K562 (cell line): ENCODE data around the gene NME4. TPM values are rescaled to one million over a fixed set of nuclear protein-coding genes. Genes with fewer than 3 reads are reported as not detected.

Experiments
- ARID1B ChIP-seq: fragments of 450-650 bp; IDR thresholded peaks from 2 replicates; pipeline ENCODE4 v1.6.1; 2016; ENCODE audit warnings: antibody characterized with exemption, mild to moderate bottlenecking, inconsistent platforms
- CREM ChIP-seq: IDR thresholded peaks from 2 replicates; pipeline ENCODE4 v1.6.1; 2014; ENCODE audit warnings: antibody characterized with exemption, low read depth
- CTCF ChIP-seq, 3 experiments: IDR thresholded peaks in 2 of 3; conservative IDR thresholded peaks in 1 of 3; 2 replicates each; pipeline ENCODE4 v1.5.1; 2011 to 2012; ENCODE audit warnings: low read length in 3 of 3, mild to moderate bottlenecking in 3 of 3, control low read depth in 2 of 3, improper control_type of control experiment in 1 of 3, inconsistent platforms in 1 of 3, low read depth in 1 of 3, mixed read lengths in 1 of 3, moderate library complexity in 1 of 3; ENCODE audit not compliant: insufficient read depth in 2 of 3
- CTCFL ChIP-seq: IDR thresholded peaks from 2 replicates; pipeline ENCODE4 v1.6.1; 2011; ENCODE audit warnings: borderline replicate concordance, low read depth, mild to moderate bottlenecking, moderate library complexity, low read length; ENCODE audit not compliant: insufficient read depth, poor library complexity, severe bottlenecking
- KAT7 ChIP-seq: sonication (generic); formaldehyde crosslinking; IDR thresholded peaks from 2 replicates; pipeline ENCODE4 v1.8.0; 2022; ENCODE audit warnings: missing genetic modification reagents, mild to moderate bottlenecking, borderline replicate concordance
- MAFF ChIP-seq: IDR thresholded peaks from 2 replicates; pipeline ENCODE4 v1.6.1; 2012; ENCODE audit warnings: low read length, improper control_type of control experiment
- MAZ ChIP-seq, 2 experiments: fragments of 450-650 bp in 1 of 2; sonication (generic) in 1 of 2; formaldehyde crosslinking; IDR thresholded peaks in 1 of 2; conservative IDR thresholded peaks in 1 of 2; 2 replicates each; pipeline versions ENCODE4 v1.4.0 to v1.5.0; 2020; ENCODE audit warnings: mild to moderate bottlenecking in 1 of 2, missing genetic modification reagents in 1 of 2
- MEF2A ChIP-seq: IDR thresholded peaks from 2 replicates; pipeline ENCODE4 v1.6.1; 2011; ENCODE audit warnings: low read depth, mild to moderate bottlenecking, low read length, moderate library complexity; ENCODE audit not compliant: control insufficient read depth
- MYNN ChIP-seq, 2 experiments: sonication (generic); formaldehyde crosslinking in 1 of 2; IDR thresholded peaks; 2 replicates each; pipeline versions ENCODE4 v1.5.0 to v1.6.1; 2016 to 2020; ENCODE audit warnings: antibody characterized with exemption in 1 of 2, missing genetic modification reagents in 1 of 2
- PHB2 ChIP-seq: fragments of 450-650 bp; IDR thresholded peaks from 2 replicates; pipeline ENCODE4 v1.6.1; 2017; ENCODE audit warnings: low read depth
- SIX5 ChIP-seq, 2 experiments: IDR thresholded peaks; 2 replicates each; pipeline ENCODE4 v1.6.1; 2011; ENCODE audit warnings: low read length in 2 of 2, borderline replicate concordance in 1 of 2, low read depth in 1 of 2, mild to moderate bottlenecking in 1 of 2, moderate library complexity in 1 of 2; ENCODE audit not compliant: insufficient read depth in 1 of 2
- SMC3 ChIP-seq: conservative IDR thresholded peaks from 2 replicates; pipeline ENCODE4 v1.6.1; 2011; ENCODE audit warnings: low read depth, low read length, improper control_type of control experiment; ENCODE audit not compliant: insufficient read depth
- TCF3 ChIP-seq: sonication (generic); formaldehyde crosslinking; IDR thresholded peaks from 2 replicates; pipeline ENCODE4 v1.4.0; 2020; ENCODE audit warnings: mild to moderate bottlenecking, missing genetic modification reagents
- TEAD4 ChIP-seq, 2 experiments: sonication (generic) in 1 of 2; formaldehyde crosslinking in 1 of 2; IDR thresholded peaks; 2 replicates each; pipeline versions ENCODE4 v1.6.1 to v1.8.0; 2012 to 2022; ENCODE audit warnings: borderline replicate concordance in 1 of 2, inconsistent platforms in 1 of 2, low read length in 1 of 2, mild to moderate bottlenecking in 1 of 2, missing genetic modification reagents in 1 of 2
- ZFX ChIP-seq: sonication (generic); formaldehyde crosslinking; IDR thresholded peaks from 2 replicates; pipeline ENCODE4 v1.8.0; 2022; ENCODE audit warnings: mild to moderate bottlenecking, missing genetic modification reagents, moderate library complexity
- polyA plus RNA-seq, 8 experiments: library from polyadenylated mRNA; depleted of rRNA in 4 of 8; stranded (reverse) in 5 of 8; unstranded in 3 of 8; fragments of >200 nt; fragmentation: Nextera tagmentation in 2 of 8; fragmentation: Illumina TruSeq in 1 of 8; extraction: Ambion mirVana in 2 of 8; extraction: Trizol in 1 of 8; gene quantifications; 2 replicates each; pipeline versions ENCODE4 v1.2.1 to v1.2.3, GENCODE V29; 2011 to 2014; ENCODE audit warnings: inconsistent platforms in 1 of 8, missing spikeins in 1 of 8
- total RNA-seq, 7 experiments: library from RNA; depleted of rRNA in 6 of 7; stranded (reverse); fragments of >200 nt in 6 of 7; fragmentation: Illumina TruSeq in 2 of 7; extraction: Trizol in 2 of 7; gene quantifications; 2 replicates each; pipeline versions ENCODE4 v1.2.1 to v1.2.3, GENCODE V29; 2011 to 2021; ENCODE audit warnings: low replicate concordance in 1 of 7
- TF ChIP-seq, protein P1 (sequence below): fragments of 250-450 bp; sonication (Bioruptor Pico); IDR thresholded peaks from 2 replicates; pipeline ENCODE4 v1.4.0; 2020

Gene NME4
- total and polyA plus RNA-seq, 9 of the 15 experiments (the other 6 are each of a cell fraction or from before 2014, with no cell fraction given): 15.4 to 264 (median 139) TPM

DNA sequence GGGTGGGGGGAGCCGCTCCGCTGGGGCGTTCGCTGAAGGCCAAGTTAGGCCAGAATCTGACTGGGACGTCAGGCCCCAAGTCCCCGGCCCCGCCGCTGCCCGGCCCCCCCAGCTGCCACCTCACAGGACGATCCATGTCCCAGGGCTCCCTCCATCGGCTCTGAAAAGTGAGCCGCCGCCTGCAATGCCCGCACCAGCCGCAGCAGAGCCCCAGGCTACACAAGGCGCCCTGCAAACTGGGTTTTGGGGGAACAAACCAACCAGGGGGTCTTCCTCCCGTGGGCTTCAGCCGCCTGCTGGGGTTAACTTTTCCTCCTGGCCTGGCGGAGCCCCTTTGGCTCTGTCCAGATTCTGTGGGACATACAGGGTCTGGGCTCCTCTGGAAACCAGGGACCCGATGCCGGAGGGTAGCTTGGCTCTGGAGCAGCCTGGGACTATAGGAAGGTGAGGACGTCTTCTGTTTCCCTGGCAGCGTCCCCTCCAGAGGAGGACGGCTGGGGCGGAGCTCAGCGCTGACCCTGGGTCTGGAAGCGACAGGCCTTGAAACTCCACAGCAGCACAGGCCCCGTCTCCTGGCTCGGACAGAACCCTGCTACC is 835 bp downstream of the NME4 start (continued):
- TF ChIP-seq MEF2A: no peak
- TF ChIP-seq PHB2: no peak
- 0 out of 4 replicates have a peak, but pooled peaks of 1 of the 2 experiments have one; percentile 26 for TF ChIP-seq MAZ (CRISPR knock-in tag; conservative IDR thresholded peaks at IDR 0.05 in 1 of 2, IDR thresholded peaks at IDR 0.05 in 1 of 2)
- peak; percentile 73 for TF ChIP-seq CTCFL
- TF ChIP-seq SIX5 (IDR thresholded peaks at IDR 0.05; ENCODE audit: borderline replicate concordance in 1 of 2, insufficient read depth in 1 of 2, low read depth in 1 of 2, low read length in 2 of 2): peak in 1 of 2 experiments; percentile 16; a peak in 2 of 4 replicates
- 0 out of 2 replicates have a peak, but pooled peaks have one; percentile 40 for TF ChIP-seq MYNN (IDR thresholded peaks at IDR 0.05)
- TF ChIP-seq MYNN (CRISPR knock-in tag; IDR thresholded peaks at IDR 0.05): no peak
- 0 out of 2 replicates have a peak, but pooled peaks have one; percentile 9 for TF ChIP-seq SMC3
- 0 out of 2 replicates have a peak, but pooled peaks have one; percentile 34 for TF ChIP-seq KAT7
- TF ChIP-seq TEAD4 (IDR thresholded peaks at IDR 0.05; ENCODE audit: low read length): 0 out of 2 replicates have a peak, but pooled peaks have one; percentile 6
- no peak for TF ChIP-seq TEAD4 (CRISPR knock-in tag; IDR thresholded peaks at IDR 0.05; ENCODE audit: borderline replicate concordance)
- TF ChIP-seq, protein P1, sequence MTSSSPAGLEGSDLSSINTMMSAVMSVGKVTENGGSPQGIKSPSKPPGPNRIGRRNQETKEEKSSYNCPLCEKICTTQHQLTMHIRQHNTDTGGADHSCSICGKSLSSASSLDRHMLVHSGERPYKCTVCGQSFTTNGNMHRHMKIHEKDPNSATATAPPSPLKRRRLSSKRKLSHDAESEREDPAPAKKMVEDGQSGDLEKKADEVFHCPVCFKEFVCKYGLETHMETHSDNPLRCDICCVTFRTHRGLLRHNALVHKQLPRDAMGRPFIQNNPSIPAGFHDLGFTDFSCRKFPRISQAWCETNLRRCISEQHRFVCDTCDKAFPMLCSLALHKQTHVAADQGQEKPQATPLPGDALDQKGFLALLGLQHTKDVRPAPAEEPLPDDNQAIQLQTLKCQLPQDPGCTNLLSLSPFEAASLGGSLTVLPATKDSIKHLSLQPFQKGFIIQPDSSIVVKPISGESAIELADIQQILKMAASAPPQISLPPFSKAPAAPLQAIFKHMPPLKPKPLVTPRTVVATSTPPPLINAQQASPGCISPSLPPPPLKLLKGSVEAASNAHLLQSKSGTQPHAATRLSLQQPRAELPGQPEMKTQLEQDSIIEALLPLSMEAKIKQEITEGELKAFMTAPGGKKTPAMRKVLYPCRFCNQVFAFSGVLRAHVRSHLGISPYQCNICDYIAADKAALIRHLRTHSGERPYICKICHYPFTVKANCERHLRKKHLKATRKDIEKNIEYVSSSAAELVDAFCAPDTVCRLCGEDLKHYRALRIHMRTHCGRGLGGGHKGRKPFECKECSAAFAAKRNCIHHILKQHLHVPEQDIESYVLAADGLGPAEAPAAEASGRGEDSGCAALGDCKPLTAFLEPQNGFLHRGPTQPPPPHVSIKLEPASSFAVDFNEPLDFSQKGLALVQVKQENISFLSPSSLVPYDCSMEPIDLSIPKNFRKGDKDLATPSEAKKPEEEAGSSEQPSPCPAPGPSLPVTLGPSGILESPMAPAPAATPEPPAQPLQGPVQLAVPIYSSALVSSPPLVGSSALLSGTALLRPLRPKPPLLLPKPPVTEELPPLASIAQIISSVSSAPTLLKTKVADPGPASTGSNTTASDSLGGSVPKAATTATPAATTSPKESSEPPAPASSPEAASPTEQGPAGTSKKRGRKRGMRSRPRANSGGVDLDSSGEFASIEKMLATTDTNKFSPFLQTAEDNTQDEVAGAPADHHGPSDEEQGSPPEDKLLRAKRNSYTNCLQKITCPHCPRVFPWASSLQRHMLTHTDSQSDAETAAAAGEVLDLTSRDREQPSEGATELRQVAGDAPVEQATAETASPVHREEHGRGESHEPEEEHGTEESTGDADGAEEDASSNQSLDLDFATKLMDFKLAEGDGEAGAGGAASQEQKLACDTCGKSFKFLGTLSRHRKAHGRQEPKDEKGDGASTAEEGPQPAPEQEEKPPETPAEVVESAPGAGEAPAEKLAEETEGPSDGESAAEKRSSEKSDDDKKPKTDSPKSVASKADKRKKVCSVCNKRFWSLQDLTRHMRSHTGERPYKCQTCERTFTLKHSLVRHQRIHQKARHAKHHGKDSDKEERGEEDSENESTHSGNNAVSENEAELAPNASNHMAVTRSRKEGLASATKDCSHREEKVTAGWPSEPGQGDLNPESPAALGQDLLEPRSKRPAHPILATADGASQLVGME (CRISPR knock-in tag): no peak
- TF ChIP-seq CREM: peak; percentile 24; the same call in 1 of the 2 replicates
- no peak for TF ChIP-seq MAFF
- TF ChIP-seq CTCF (IDR thresholded peaks at IDR 0.05 in 2 of 3, conservative IDR thresholded peaks at IDR 0.05 in 1 of 3; ENCODE audit: insufficient read depth in 2 of 3, low read depth in 1 of 3, low read length in 3 of 3): peak; percentile 50 to 81 (median 51)
- TF ChIP-seq TCF3 (CRISPR knock-in tag): 0 out of 2 replicates have a peak, but pooled peaks have one; percentile 8
- TF ChIP-seq ZFX (CRISPR knock-in tag): peak; percentile 15; the same call in 1 of the 2 replicates
- 0 out of 2 replicates have a peak, but pooled peaks have one; percentile 19 for TF ChIP-seq ARID1B
